ENCODE results near the gene LGALS9.
"Not testable (repeated sequence)": the region's sequence is repeated elsewhere in the genome, so short reads cannot be mapped to it uniquely, and the experiment has no call there.

Gene LGALS9

DNA sequence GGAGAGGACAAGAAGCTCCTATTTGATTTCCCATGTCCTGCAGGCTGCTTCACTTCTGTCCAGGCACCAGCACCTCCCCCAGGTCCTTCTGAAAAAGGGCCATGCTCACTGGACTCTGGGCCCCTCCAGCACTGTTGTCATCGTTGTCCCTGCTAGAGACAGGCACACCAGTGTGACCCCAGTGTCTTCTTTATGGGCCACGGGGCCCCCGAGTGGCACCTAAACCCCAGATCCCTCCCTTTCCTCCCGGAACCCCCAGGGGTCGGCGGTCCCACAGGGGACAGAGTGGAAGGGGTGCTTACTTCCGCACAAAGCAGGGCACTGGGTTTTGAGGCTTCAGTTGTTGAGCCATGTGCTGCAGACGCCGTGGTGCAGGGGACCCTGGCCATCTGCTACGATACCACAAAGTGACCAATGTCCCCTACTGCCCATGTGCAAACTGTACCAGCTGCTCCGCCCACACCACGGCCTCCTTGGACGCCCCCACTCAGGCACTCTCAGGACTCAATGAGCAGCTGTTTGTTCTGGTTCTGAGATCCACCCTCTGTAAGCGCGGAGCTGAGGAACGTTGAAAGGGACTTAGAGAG lies 24.6 kb downstream of the LGALS9 start:
- not testable (repeated sequence) for DNase-seq

DNA sequence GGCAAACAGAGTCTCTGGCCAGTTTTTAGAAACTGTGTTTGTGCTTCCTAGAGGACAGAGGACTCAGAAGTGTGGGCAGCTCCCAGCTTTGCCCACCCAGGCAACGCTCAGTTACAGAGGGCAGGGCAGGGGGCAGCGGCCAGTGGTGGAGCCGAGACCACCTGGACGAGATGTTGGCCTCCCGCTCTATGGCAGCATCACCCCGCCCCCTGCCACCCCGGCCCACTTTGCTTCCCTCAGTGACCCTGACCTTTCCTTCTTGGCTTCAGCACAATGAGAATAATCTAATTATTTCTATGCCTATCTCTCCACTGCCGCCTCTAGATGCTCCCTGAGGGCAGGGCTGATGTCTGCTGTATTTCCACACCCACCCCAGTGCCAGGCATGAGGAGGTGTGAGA lies 25.6 kb downstream of the LGALS9 start:
- not testable (repeated sequence) for DNase-seq

DNA sequence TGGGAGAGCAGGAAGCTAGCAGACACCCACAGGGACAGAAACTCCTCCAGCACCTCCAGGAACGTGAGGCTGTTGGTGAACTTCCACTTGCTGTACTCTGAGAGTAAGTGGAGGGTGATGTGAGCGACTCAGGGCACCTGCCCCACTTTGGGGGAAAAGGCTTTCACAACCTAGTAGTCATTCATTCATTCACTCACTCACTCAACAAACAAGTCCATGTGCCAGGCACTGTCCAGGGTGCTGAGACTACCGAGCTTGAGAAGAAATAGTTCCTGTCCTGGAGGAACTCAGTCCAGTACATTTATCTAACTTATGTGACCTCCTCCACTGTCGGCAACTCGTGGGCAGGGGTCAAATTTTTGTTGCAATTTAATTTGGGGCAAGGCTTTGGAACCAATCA lies 26.6 kb downstream of the LGALS9 start:
- peak; percentile 6 for DNase-seq

DNA sequence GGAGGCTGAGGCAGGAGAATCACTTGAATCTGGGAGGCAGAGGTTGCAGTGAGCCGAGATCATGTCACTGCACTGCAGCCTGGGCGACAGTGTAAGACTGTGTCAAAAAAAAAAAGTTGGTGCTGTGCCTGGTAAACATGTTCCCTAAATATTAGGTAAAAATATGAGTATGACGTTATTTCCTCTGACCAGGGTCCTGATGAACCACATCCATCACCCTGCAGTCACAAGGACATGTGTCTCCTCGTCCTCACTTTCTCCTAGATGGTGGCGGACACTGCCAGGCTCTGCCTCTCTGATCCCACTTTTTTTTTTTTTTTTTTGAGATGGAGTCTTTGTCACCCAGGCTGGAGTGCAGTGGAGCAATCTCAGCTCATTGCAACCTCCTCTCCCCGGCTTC lies 28.7 kb downstream of the LGALS9 start:
- DNase-seq: no peak

DNA sequence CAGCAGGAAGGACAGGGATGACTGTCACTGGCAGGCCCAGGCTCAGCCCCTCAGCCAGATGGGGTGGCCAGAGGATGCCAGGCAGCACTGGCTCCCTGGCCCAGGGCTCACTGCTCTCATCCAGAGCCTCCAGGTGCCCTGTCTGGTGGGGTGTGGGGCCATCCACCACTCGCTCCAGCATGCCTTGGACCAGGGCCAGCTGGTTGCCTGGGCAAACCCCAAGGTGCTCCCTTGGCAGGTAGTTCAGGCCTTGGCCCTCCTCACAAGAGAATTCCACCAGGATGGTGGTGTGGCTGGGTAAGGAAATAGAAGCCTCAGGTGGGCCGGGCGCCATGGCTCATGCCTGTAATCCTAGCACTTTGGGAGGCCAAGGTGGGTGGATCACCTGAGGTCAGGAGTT lies 29.4 kb downstream of the LGALS9 start:
- DNase-seq: no peak

DNA sequence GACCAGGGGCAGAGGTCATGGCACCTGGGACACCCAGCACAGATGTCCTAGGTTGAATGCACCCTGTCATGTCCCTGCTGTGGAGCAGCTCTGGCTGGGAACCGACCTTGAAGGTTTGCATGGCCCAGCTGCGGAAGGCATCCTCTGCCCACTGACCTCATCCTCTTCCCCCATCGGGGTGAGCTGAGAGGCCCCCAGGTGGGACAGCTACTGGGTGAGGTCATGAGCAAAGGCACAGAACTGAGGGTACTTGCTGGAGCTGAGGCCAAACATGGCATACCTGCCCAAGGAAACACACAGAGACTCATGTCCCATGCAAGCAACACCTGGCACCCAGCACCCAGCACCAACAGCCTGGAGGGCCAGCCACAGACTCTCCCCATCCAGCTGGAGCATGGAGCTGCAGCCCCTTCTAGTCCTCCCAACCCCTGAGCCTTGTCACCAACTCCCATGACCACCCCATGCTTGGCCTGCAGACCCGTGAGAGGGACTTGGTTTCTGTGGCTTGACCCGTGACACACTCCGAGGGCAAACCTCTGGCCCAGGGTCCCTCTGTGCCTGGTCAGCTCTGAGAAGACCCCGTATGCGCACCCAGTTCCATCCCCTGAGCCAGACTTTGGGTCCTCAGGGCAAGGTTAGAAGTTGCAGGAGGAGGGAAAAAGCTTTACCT lies 33.1 kb downstream of the LGALS9 start:
- no peak for DNase-seq

DNA sequence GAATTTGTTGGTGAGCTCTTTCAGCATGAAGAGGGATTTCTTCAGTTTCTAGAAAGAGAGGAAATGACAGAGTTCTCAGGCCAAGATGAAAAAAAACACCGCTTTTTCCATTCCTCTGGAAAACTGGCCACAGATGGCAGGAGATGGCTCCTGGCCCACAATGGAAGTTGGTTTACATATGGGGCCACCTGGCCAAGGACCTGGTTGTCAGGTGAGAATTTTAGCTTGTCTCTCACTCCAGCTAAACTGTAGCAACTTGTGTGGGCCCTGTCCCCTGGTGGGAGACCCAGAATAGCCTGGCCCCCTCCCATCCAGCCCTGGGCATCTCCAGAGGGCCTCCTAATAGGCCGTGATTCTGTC lies 33.6 kb downstream of the LGALS9 start:
- DNase-seq: no peak

DNA sequence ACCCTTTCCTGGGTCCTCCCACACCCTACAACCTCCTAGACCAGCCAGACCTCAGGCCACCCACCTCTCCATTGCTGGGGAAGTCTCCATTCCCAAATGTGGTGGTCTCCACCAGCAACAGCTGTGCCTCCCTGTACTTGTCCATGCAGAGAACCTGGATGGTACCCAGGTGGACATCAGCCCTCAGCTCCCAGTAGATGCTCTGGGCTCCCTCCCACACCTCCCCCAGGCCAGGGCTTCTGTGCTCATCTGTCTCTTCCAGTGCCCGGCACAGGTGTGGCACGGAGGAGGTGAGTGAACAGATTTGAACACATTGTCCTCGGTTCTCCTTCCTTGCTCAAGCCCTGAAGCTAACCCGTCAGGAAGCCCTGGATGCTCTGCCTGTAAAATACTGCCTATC lies 34.6 kb downstream of the LGALS9 start:
- DNase-seq: no peak

DNA sequence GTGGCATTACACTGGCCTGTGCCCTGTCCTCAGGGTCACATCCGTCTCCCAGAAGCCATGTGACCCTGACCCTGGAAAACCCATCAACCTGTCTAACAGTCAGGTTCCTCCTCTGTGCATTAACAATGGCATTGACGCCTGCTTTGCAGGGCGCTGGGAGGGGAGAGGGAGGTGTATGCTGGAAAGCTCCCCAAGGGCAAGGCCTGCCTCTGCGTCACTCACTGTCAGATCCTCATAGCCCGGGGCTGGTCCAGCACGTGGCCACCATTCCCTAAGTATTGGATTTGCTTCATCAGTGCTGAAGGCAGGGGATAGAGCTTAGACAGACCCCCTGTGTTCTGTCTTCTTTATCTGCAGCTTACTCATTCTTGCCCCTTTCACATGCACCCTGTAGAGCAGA lies 35.3 kb downstream of the LGALS9 start:
- not testable (repeated sequence) for DNase-seq

DNA sequence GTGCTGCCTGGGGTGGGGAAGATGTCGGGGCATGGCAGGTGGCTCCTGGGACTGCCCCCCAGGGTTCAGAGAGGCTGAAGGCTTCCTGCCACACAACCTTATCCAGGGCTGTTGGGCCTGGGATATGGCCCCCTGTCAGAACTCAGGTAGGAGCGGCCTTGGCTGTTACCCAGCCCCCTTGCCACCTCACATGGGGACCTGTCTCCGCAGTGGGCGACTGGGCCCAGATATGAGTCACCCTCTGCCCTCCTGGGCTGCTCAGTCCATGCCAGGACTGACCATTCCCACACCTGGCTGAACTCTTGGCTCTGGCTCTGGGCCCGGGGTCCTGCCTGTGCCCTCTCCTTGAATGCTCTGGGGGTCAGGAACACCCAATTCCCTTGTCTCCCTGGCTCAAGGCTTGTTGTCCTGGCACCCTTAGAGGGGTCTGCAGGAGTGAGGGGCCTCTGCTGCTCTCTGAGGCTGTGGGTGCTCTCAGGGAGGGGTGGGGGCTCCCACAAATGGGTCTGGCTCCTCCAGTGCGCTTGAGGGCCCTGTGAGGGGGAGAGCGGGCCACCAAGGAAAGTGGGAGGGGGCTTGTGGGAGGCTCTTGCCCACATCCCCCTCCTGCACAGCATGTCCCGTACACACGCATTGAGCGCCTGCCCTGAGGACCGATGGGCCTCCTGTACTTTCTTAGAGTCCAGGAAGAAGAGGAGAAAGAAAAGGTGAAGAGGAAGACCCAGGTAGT lies 36.0 kb downstream of the LGALS9 start:
- DNase-seq: no peak

DNA sequence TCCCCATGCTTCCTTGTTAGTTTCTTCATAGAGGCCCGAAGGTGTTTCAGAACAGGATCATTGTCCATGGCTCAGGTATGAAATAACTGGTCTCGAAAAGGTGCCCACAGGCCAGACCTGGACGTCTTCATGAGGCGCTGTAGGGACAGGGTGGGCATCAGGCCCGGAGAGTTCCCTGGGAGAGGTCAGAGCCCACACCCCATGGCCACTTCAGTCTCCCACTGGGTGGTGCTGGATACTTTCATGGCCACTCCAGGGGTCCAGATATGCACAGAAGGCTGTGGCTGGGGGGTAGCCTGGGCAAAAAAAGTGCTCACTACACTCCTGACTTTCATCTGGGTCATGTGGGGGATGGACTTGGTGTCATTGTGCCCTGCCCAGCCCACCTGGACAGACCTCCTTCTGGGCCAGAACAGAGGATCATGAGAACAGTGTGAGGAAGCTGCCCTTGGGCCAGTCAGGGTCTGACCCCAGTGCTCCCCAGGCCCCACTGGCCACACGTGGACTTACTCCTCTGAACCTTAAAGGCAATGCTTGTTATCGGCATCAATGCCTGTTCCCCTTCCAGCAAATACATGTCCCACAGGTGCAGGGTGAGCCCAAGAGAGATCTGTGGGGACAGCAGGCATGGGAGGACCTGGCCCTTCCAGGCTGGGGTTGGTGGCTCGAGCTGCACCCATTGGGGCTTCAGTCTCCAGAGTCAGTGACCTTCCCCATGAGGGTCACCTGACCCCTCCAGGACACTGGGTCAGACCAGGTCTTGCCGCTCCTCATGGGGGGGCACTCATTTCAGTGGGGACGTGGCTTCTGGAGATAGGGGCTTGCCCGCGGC lies 36.9 kb downstream of the LGALS9 start:
- DNase-seq: no peak

DNA sequence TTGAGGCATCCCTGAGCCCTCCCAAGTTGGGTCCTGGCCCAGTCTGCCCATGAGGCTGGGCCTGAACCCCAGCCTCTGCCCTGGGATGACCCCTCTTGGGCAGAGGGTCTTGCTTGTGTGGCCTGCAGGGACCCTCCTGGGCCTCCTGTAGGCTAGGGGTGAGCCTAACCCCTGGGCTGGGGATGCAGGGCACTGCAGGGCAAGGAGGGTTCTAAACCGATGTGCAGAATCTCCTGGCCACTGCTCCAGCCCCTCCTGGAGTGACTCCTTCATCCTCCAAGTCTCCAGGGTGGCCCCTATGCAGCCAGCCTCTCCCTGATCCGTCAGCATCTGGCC lies 37.5 kb downstream of the LGALS9 start:
- no peak for DNase-seq

DNA sequence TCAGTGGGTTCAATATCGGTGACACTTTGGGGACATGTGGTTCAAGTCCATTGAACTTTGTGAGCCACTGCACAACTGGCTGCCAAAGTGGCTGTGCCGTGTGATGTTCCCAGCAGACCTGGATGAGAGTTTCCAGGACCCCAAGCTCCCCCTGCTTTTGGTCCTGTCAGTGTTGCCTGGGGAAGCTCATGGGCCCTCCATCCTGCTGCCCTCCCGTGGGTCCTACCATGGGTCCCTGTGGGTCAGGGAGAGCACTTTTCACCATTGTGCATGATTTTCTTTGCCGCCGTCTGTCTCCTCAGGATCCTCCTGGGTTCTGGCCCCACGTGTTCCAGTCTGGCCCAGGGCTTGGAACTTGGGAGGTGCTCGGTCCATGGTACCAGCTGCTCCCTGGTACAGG lies 38.1 kb downstream of the LGALS9 start:
- DNase-seq: no peak

DNA sequence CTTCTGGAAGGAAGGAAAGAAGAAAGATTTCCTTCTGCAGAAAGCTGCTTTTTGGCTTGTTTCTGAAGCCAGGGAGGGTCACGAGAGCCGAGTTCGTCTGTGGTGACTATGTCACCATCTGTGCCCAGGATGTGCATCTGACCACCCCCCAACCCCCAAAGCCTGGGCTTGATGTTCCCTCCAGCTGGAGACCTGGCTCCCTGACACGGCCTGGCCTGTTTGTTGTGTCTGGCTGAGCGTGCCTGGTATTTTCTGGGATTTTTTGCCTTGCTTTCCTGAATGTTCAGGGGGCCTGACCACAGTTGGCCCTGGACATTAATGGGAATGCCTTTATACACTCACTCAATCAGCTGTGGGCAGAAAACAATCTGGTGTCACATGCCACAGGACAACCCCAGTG lies 38.9 kb downstream of the LGALS9 start:
- no peak for DNase-seq

DNA sequence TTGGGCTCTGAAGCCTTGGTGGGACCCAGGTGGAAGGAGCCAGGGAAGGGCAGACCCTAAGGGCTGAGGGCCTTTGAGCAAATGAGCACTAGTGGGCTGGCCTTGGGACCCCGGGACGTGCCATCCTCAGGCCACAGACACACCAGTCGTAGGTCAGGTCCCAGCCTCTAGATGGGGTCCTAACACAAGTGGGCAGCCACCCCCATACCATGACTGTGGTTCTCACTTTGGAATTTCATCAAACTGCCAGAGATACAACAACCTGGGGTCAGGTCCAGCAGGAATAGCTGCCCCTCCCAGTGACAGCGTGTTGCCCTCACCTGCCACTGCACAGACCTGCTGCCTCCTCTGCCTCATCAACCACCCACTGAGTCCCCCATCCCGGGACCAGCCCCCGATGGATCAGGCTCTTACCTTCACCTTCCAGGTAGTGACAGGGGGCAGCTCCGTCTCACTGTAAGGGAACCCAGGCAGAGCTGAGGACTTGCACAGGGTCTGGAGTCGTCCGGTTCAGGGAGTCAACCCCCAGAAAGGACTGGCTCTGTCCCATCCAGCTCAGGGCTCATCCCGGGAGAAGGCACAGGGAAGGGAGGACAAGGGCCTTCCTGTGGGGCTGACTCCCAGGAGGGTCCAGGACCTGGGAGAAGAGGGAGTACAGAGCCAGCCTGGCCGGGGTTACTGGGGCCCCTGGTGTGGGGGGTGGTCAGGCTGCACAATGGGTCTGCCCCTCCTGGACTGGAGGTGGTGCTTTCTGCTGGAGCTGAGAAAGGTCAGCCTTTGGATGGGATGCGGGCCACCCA lies 40.0 kb downstream of the LGALS9 start:
- DNase-seq: no peak

DNA sequence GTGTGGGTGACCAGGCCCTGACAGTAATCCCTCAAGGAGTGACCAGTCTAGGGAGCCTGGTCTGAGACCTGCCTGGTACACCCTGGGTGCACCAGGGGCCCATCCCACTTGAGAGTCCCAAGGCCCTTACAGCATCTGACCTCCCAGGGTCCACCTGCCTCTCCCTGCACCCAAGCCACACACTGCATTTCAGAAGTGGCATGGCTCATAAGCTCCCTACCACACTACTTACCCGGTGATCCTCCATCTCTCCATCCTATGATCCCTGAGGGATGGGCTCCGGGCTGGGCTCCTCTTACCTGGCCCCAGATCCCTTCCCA lies 40.6 kb downstream of the LGALS9 start:
- no peak for DNase-seq

DNA sequence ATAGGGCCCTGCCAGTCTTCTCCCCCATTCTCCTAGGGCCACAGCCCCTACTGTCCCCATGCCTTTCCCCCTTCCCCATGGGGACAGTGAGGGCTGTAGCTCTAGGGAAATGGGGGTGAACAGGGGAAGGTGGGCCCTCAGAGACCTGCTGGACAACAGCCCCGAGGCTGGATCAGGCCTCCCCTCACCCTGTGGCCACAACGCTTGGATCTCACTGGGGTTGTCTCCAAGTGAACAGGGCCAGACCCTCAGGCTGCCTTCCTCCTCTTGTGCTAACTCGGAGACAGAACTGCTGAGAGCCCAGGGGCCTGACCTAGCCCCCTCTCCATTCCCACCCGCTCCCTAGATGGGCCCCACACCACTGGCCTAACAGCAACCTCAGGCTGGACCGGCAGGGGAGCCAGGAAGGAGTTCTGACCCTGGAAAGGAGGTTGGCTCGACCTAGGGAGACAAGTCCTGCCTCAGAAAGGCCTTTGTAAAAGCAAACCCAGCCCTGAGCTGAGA lies 41.0 kb downstream of the LGALS9 start:
- DNase-seq: not testable (repeated sequence)

DNA sequence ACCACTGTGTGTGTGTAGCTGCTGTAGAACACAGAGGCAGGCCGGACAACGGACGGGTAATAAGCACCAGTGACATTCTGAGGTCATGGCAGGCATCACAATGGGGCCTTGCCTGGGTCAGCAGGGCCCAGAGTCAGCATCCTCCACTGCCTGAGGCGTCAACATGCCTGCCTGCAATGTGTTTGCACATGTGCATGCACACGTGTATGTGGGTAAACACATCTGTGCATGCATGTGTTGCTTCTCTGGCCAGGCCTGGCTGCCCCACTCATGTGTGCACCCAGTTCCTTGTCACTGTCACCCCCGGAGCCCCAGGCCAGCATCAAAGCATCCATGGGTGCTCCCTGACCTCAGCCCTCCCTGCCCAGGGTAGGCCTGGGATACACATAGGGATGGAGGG lies 43.3 kb downstream of the LGALS9 start:
- DNase-seq: no peak

DNA sequence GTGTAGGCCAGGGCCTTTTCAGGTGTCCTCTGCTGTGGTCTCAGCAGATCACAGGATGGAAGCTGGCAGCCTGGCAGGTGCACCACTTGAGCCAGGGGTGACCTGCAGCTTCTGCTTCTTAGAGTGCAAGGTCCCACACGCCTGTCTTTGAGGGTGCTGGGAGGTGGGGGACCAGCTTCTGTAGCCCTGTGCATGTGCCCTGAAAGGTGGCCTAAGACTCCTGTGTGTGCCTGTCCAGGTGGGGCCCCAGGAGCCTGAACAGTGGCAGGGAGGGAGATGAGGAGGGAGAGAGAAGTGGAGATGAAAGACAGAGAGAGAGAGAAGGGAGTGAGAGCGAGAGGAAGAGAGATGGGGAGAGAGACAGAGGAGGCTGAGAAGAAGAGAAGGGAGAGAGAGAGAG lies 46.2 kb downstream of the LGALS9 start:
- no peak for DNase-seq

DNA sequence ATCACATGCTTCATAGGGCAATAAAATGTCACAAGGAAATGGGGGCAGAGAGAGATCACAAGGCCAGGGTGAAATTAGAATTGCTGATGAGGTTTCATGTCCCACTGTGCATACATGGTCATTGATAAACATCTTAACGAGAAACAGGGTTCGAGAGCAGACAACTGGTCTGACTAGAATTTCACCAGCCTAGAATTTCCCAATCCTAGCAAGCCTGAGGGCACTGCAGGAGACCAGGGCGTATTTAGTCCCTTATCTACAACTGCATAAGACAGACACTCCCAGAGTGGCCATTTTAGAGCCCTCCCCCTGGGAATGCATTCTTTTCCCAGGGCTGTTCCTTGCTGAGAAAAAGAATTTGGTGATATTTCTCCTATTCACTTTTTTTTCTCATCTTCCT lies 55.3 kb downstream of the LGALS9 start:
- not testable (repeated sequence) for DNase-seq

DNA sequence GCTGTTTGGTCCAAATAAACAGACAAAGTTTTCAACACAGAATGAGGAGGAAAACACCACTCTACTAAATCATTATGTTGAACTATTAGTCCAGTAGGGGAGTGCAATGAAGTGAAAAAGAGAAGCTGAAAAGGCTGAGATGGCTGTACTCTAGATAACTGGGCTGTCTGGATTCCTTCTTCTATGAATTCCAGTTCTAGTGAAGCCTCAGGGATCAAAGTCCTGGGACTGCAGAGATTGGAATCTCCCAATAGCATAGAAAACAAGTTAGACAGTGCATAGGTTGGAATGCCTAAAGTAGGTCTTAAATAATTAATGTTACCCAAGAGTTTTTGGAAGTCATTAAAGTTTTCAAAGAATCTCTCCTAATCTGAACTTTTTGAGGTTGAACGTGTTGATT lies 59.9 kb downstream of the LGALS9 start:
- DNase-seq: no peak

DNA sequence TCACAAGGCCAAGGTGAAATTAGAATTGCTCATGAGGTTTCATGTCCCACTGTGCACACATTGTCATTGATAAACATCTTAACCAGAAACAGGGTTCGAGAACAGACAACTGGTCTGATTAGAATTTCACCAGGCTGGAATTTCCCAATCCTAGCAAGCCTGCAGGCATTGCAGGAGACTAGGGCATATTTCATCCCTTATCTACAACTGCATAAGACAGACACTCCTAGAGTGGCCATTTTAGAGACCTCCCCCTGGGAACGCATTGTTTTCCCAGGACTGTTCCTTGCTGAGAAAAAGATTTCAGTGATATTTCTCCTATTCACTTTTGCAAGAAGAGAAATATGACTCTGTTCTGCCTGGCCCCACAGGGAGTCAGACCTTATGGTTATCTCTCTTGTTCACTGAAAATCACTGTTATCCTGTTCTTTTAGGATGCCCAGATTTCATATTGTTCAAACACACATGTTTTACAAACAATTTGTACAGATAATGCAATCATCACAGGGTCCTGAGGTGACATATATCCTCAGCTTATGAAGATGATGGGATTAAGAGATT lies 64.3 kb downstream of the LGALS9 start:
- DNase-seq: not testable (repeated sequence)
